ENCODE data around the gene APBB3.

- TF ChIP-seq CTCF (IDR thresholded peaks at IDR 0.05) (no peak), POLR2A (IDR thresholded peaks at IDR 0.05) (no peak)
Measured at GRCh38 chr5:140567871-140568270, 3.5 kb upstream of the APBB3 start.

All from heart left ventricle (tissue), 13 donors.